A673 (cell line): ENCODE data around the gene DRAM1. TPM values are rescaled to one million over a fixed set of nuclear protein-coding genes. Genes with fewer than 3 reads are reported as not detected.

Experiments
- BruUV-seq: library from RNA; stranded (reverse); fragments of 400-500 nt; replicated peaks from 2 replicates; lab custom pipeline; 2021; lab: Mats Ljungman, UMichigan
- CTCF ChIA-PET: fragments of 300-600 bp; sonication (Branson Sonifier 250); formaldehyde crosslinking; loops from one replicate; lab custom pipeline; 2022; ENCODE audit warnings: antibody characterized with exemption; lab: Charles Lee
- POLR2A ChIA-PET: fragments of 300-600 bp; sonication (Branson Sonifier 250); formaldehyde crosslinking; loops from one replicate; lab custom pipeline; 2022; ENCODE audit warnings: antibody characterized with exemption; ENCODE audit not compliant: low non-redundant PET; lab: Charles Lee
- DNase-seq: peaks from one replicate; pipeline ENCODE4 v3.0.0-alpha.2; 2015; ENCODE audit warnings: low spot score
- H3K27ac ChIP-seq: fragments of 200-600 bp; sonication (generic); 2 replicates; pipeline ENCODE4 v1.5.1; 2016; ENCODE audit warnings: mixed run types, low read depth, mild to moderate bottlenecking, mixed read lengths, antibody characterized with exemption, low read length; ENCODE audit not compliant: poor library complexity, severe bottlenecking
- H3K27me3 ChIP-seq: fragments of 200-600 bp; sonication (generic); replicated peaks from 2 replicates; pipeline ENCODE4 v1.6.1; 2017; ENCODE audit warnings: mixed run types, low read depth, mild to moderate bottlenecking, mixed read lengths, antibody characterized with exemption, low read length; ENCODE audit not compliant: insufficient read depth, poor library complexity
- H3K36me3 ChIP-seq: fragments of 200-600 bp; sonication (generic); 2 replicates; pipeline ENCODE4 v1.6.1; 2016; ENCODE audit warnings: mixed run types, mild to moderate bottlenecking, mixed read lengths, antibody characterized with exemption, low read length; ENCODE audit not compliant: insufficient read depth, poor library complexity, severe bottlenecking
- H3K4me1 ChIP-seq: fragments of 200-600 bp; sonication (generic); 2 replicates; pipeline ENCODE4 v1.6.1; 2017; ENCODE audit warnings: mixed run types, mild to moderate bottlenecking, mixed read lengths, antibody characterized with exemption, low read length; ENCODE audit not compliant: insufficient read depth, poor library complexity, severe bottlenecking
- H3K4me3 ChIP-seq: fragments of 200-600 bp; sonication (generic); 2 replicates; pipeline ENCODE4 v1.5.1; 2016; ENCODE audit warnings: low read depth, mixed run types, mild to moderate bottlenecking, mixed read lengths, low read length; ENCODE audit not compliant: poor library complexity, severe bottlenecking
- H3K9me3 ChIP-seq: fragments of 200-600 bp; sonication (generic); 2 replicates; pipeline ENCODE4 v1.6.1; 2016; ENCODE audit warnings: mixed run types, low read depth, mild to moderate bottlenecking, mixed read lengths, antibody characterized with exemption, low read length; ENCODE audit not compliant: poor library complexity, severe bottlenecking
- CTCF ChIP-seq: fragments of 300-800, 200-600 bp; sonication (generic); conservative IDR thresholded peaks from 2 replicates; pipeline ENCODE4 v1.5.1; 2017; ENCODE audit warnings: low read depth, mild to moderate bottlenecking, antibody characterized with exemption, low read length, moderate library complexity, mixed read lengths
- EZH2 ChIP-seq: fragments of 200-600 bp; sonication (generic); IDR thresholded peaks from 2 replicates; pipeline ENCODE4 v1.6.1; 2017; ENCODE audit warnings: borderline replicate concordance, low read depth, mild to moderate bottlenecking, mixed read lengths, antibody characterized with exemption, low read length; ENCODE audit not compliant: poor library complexity, severe bottlenecking
- intact Hi-C: fragments of 100-400 bp; cut with micrococcal nuclease; formaldehyde crosslinking; loops from one replicate; pipeline ENCODE4 v1.10.0; 2022; ENCODE audit not compliant: unreplicated experiment
- total RNA-seq: library from RNA; stranded (reverse); gene quantifications from 2 replicates; pipeline ENCODE4 v1.2.3, GENCODE V29; 2021

The DRAM1 gene
- total RNA-seq, 1 experiment from 2014 or later, result 10.5 TPM

GRCh38 chr12:101935890-101936746 is 58.7 kb downstream of the DRAM1 start:
- H3K4me1 ChIP-seq, result peaks cover 29% of the 10 kb centered on the region
- peak overlapping the region; percentile 45 for H3K27ac ChIP-seq
- no peak overlapping the region for H3K4me3 ChIP-seq
- ChIA-PET CTCF (no interaction called here), POLR2A (no interaction called here)
- no peaks in the 10 kb centered on the region for H3K9me3 ChIP-seq
- no peaks in the 10 kb centered on the region for H3K36me3 ChIP-seq
- no TSS peak for BruUV-seq
- peak; percentile 90 for DNase-seq
- H3K27me3 ChIP-seq, result no peaks in the 10 kb centered on the region
- intact Hi-C loops, result loop anchor here (5.0 kb wide), 4 partner anchors 164 to 876 kb away; partner anchors contain the start of gene IGF1
- TF ChIP-seq EZH2 (no peak), CTCF (no peak)

DNA sequence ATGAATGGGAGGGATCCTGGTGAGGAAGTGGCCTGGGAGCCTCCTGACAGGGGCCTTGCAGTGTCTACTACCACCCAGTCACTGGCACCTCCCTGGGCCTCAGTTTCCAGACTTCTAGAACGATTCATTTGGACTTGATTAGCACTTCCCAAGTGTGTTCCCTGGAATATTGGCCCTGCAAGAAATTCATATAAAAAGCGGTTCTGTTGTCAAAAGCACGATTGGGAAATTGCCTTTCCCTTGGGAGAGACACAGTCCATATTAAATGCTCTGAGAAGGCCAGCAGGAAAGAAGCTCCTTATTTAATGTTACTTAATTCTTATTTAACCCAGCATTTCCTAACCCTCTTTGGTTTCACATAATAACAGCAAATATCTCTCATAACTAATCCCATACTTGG is 61.9 kb downstream of the DRAM1 start:
- H3K27ac ChIP-seq, result no peak overlapping the region
- H3K27me3 ChIP-seq, result no peaks in the 10 kb centered on the region
- no peak for TF ChIP-seq CTCF
- no peak for TF ChIP-seq EZH2
- no peak for DNase-seq
- POLR2A ChIA-PET, result no interaction called here
- H3K9me3 ChIP-seq, result no peaks in the 10 kb centered on the region
- CTCF ChIA-PET, result interaction anchor here (1.1 kb wide), 1 partner anchor 872 kb away, joined by 6 read pairs; no protein-coding TSS in a partner anchor
- no peak overlapping the region for H3K4me3 ChIP-seq
- peaks cover 29% of the 10 kb centered on the region for H3K4me1 ChIP-seq
- intact Hi-C loops, result loop anchor here (2.0 to 5.0 kb wide), 5 partner anchors 167 to 939 kb away; partner anchors contain the start of gene IGF1
- no TSS peak for BruUV-seq
- no peaks in the 10 kb centered on the region for H3K36me3 ChIP-seq

DNA sequence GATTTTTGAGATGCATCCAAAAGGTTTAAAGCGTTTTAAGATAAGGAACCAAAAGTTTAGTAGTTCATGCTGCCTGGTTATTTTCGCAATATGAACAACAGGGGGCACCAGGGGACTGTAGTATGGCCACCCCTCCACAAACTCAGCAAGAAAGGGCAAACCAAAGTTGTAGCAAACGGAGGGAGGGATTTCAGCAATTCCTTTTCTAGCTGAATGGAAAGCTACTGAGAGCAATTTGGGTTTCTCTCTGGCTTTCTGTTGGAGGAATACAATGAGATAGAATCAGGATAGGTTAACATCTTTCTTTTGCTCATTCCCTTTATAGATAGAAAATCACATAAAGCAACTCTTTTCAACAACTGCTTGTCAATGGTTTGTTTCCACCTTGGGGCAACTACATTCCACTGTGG is 62.5 kb downstream of the DRAM1 start:
- DNase-seq, result peak; percentile 87
- no peaks in the 10 kb centered on the region for H3K9me3 ChIP-seq
- H3K27ac ChIP-seq, result no peak overlapping the region
- POLR2A ChIA-PET, result no interaction called here
- BruUV-seq, result no TSS peak
- no peaks in the 10 kb centered on the region for H3K27me3 ChIP-seq
- no peaks in the 10 kb centered on the region for H3K36me3 ChIP-seq
- CTCF ChIA-PET, result interaction anchor here (0.8 to 1.1 kb wide), 3 partner anchors 800 to 877 kb away, joined by 3 to 6 read pairs (median 3); no protein-coding TSS in a partner anchor
- peaks cover 29% of the 10 kb centered on the region for H3K4me1 ChIP-seq
- TF ChIP-seq CTCF (peak; percentile 90), EZH2 (no peak)
- intact Hi-C loops, result loop anchor here (2.0 to 5.0 kb wide), 7 partner anchors 168 to 939 kb away; partner anchors contain the start of gene IGF1
- no peak overlapping the region for H3K4me3 ChIP-seq
